Common myeloid progenitor, CD34-positive (primary cell): ENCODE measurements around the gene COMMD2.

Experiments
- CTCF ChIA-PET: fragments of 350-600 bp; sonication (Branson Sonifier 250); formaldehyde crosslinking; loops from one replicate; lab custom pipeline; 2021; ENCODE audit warnings: antibody characterized with exemption; lab: Charles Lee
- POLR2A ChIA-PET: fragments of 350-600 bp; sonication (Branson Sonifier 250); formaldehyde crosslinking; loops from one replicate; lab custom pipeline; 2021; ENCODE audit warnings: antibody characterized with exemption; lab: Charles Lee
- DNase-seq, 3 donors: peaks; one replicate each; pipeline versions ENCODE4 v3.0.0 to v3.0.0-alpha.2; 2013
- H3K27ac ChIP-seq, 2 experiments: 1 replicate in 1 of 2; 2 replicates in 1 of 2; pipeline ENCODE4 v1.7.0; 2013; ENCODE audit warnings: inconsistent platforms in 2 of 2, low read length in 2 of 2, mild to moderate bottlenecking in 2 of 2, low read depth in 1 of 2, moderate library complexity in 1 of 2; ENCODE audit not compliant: severe bottlenecking in 2 of 2, insufficient read depth in 1 of 2, poor library complexity in 1 of 2
- H3K27me3 ChIP-seq, 5 experiments: replicated peaks in 2 of 5; 1 replicate in 3 of 5; 2 replicates in 2 of 5; pipeline versions ENCODE4 v1.6.1 to v1.7.0; 2013; ENCODE audit warnings: low read length in 4 of 5, mild to moderate bottlenecking in 2 of 5, moderate library complexity in 2 of 5, inconsistent platforms in 1 of 5; ENCODE audit not compliant: insufficient read depth in 5 of 5, control insufficient read depth in 4 of 5
- H3K36me3 ChIP-seq, 4 experiments: 1 replicate in 2 of 4; 2 replicates in 2 of 4; pipeline versions ENCODE4 v1.6.1 to v1.7.0; 2013; ENCODE audit warnings: low read length in 3 of 4, control low read depth in 1 of 4, mild to moderate bottlenecking in 1 of 4; ENCODE audit not compliant: control insufficient read depth in 4 of 4, insufficient read depth in 4 of 4
- H3K4me1 ChIP-seq, 4 experiments: 1 replicate in 3 of 4; 2 replicates in 1 of 4; pipeline versions ENCODE4 v1.6.1 to v1.7.1; 2013; ENCODE audit warnings: low read length in 3 of 4, mild to moderate bottlenecking in 3 of 4, control low read depth in 1 of 4, inconsistent platforms in 1 of 4, moderate library complexity in 1 of 4; ENCODE audit not compliant: control insufficient read depth in 4 of 4, insufficient read depth in 4 of 4; ENCODE audit errors: control extremely low read depth in 1 of 4
- H3K4me3 ChIP-seq, 7 experiments: 1 replicate in 4 of 7; 2 replicates in 3 of 7; pipeline versions ENCODE4 v1.5.1 to v1.7.0; 2013; ENCODE audit warnings: mild to moderate bottlenecking in 7 of 7, low read length in 6 of 7, moderate library complexity in 6 of 7, inconsistent platforms in 2 of 7, low read depth in 2 of 7, control low read depth in 1 of 7; ENCODE audit not compliant: insufficient read depth in 4 of 7, control insufficient read depth in 1 of 7; ENCODE audit errors: extremely low read depth in 1 of 7
- H3K9me3 ChIP-seq, 5 experiments: 1 replicate in 4 of 5; 2 replicates in 1 of 5; pipeline versions ENCODE4 v1.6.1 to v1.7.1; 2013; ENCODE audit warnings: low read length in 4 of 5, mild to moderate bottlenecking in 2 of 5, inconsistent platforms in 1 of 5, low read depth in 1 of 5, moderate library complexity in 1 of 5; ENCODE audit not compliant: control insufficient read depth in 4 of 5, insufficient read depth in 2 of 5; ENCODE audit errors: control extremely low read depth in 1 of 5
- WGBS: methylation state at CpG from one replicate; pipeline ENCODE4 v1.1.5; 2013; ENCODE audit not compliant: insufficient coverage; 5-methylcytosine and 5-hydroxymethylcytosine counted together

The COMMD2 gene

GRCh38 chr3:149777414-149778214, 25.3 kb upstream of the COMMD2 start:
- Histone ChIP-seq H3K4me3 (no peak overlapping the region), H3K4me1 (peaks cover 10 to 23% (median 14%) of the 10 kb centered on the region in 4 experiments), H3K36me3 (no peaks in the 10 kb centered on the region), H3K9me3 (no peaks in the 10 kb centered on the region), H3K27ac (no peak overlapping the region), H3K27me3 (no peaks in the 10 kb centered on the region)
- ChIA-PET CTCF (interaction anchor here (0.6 to 4.4 kb wide), 6 partner anchors 9 to 33 kb away, joined by 3 to 22 read pairs (median 7); no protein-coding TSS in a partner anchor), POLR2A (interaction anchor here (0.8 kb wide), 1 partner anchor 11 kb away, joined by 3 read pairs; no protein-coding TSS in a partner anchor)
- 95% methylated on average over 2 of the region's 2 CpGs for WGBS
- DNase-seq = no peak

- DNase-seq = no peak
- ChIA-PET CTCF (interaction anchor here (1.0 to 4.4 kb wide), 7 partner anchors 8 to 263 kb away, joined by 3 to 22 read pairs (median 9); no protein-coding TSS in a partner anchor), POLR2A (no interaction called here)
- Histone ChIP-seq H3K4me3 (no peak overlapping the region), H3K27ac (no peak overlapping the region), H3K9me3 (no peaks in the 10 kb centered on the region), H3K27me3 (no peaks in the 10 kb centered on the region), H3K4me1 (peaks cover 3 to 11% (median 7%) of the 10 kb centered on the region in 4 experiments), H3K36me3 (no peaks in the 10 kb centered on the region)
- 100% methylated on average over 1 of the region's 1 CpG for WGBS
These were observed 23.9 kb upstream of the COMMD2 start for GRCh38 chr3:149776170-149776569.

- POLR2A ChIA-PET = interaction anchor here (0.6 kb wide), 1 partner anchor 8 kb away, joined by 10 read pairs; no protein-coding TSS in a partner anchor
These were observed 20.6 kb upstream of the COMMD2 start for GRCh38 chr3:149772861-149773260.

GRCh38 chr3:149771652-149772271, 19.5 kb upstream of the COMMD2 start:
- WGBS = 63% methylated on average over 7 of the region's 8 CpGs
- H3K27ac ChIP-seq = no peak overlapping the region
- POLR2A ChIA-PET = no interaction called here
- DNase-seq = peak; percentile 46 to 59 (median 46)
- no peaks in the 10 kb centered on the region for H3K27me3 ChIP-seq
- no peaks in the 10 kb centered on the region for H3K9me3 ChIP-seq
- CTCF ChIA-PET = interaction anchor here (0.7 to 12.7 kb wide), 33 partner anchors 8 to 592 kb away, joined by 3 to 125 read pairs (median 4); partner anchors contain the start of genes ANKUB1, COMMD2, RNF13 and WWTR1
- no peaks in the 10 kb centered on the region for H3K4me1 ChIP-seq
- no peak overlapping the region for H3K4me3 ChIP-seq
- H3K36me3 ChIP-seq = no peaks in the 10 kb centered on the region

More at GRCh38 chr3:149772861-149773260, 20.6 kb upstream of the COMMD2 start:
- Histone ChIP-seq H3K9me3 (no peaks in the 10 kb centered on the region), H3K4me1 (no peaks in the 10 kb centered on the region), H3K27ac (no peak overlapping the region), H3K27me3 (no peaks in the 10 kb centered on the region), H3K36me3 (no peaks in the 10 kb centered on the region), H3K4me3 (no peak overlapping the region)
- WGBS = 90% methylated on average over 2 of the region's 2 CpGs
- no peak for DNase-seq
- CTCF ChIA-PET = interaction anchor here (1.0 to 12.7 kb wide), 12 partner anchors 10 to 593 kb away, joined by 3 to 125 read pairs (median 6); partner anchors contain the start of gene RNF13

GRCh38 chr3:149770246-149770645, 18.0 kb upstream of the COMMD2 start:
- no CpG with 5 or more reads among the region's 2 CpGs for whole genome bisulfite sequencing
- Histone ChIP-seq H3K27me3 (no peaks in the 10 kb centered on the region), H3K9me3 (no peaks in the 10 kb centered on the region), H3K4me1 (no peaks in the 10 kb centered on the region), H3K36me3 (no peaks in the 10 kb centered on the region), H3K27ac (no peak overlapping the region), H3K4me3 (no peak overlapping the region)
- no peak for DNase-seq
- POLR2A ChIA-PET = interaction anchor here (0.7 kb wide), 1 partner anchor 35 kb away, joined by 3 read pairs; no protein-coding TSS in a partner anchor
- CTCF ChIA-PET = interaction anchor here (0.6 to 12.7 kb wide), 19 partner anchors 9 to 663 kb away, joined by 3 to 125 read pairs (median 6); partner anchors contain the start of genes ANKUB1, COMMD2 and RNF13

- DNase-seq = no peak
- Histone ChIP-seq H3K4me3 (no peak overlapping the region), H3K9me3 (no peaks in the 10 kb centered on the region), H3K36me3 (no peaks in the 10 kb centered on the region), H3K27ac (no peak overlapping the region), H3K4me1 (no peaks in the 10 kb centered on the region), H3K27me3 (no peaks in the 10 kb centered on the region)
- CTCF ChIA-PET = interaction anchor here (1.1 to 12.7 kb wide), 5 partner anchors 8 to 56 kb away, joined by 3 to 125 read pairs (median 12); partner anchors contain the start of gene COMMD2
- POLR2A ChIA-PET = no interaction called here
- WGBS = 100% methylated on average over 4 of the region's 6 CpGs
These were observed 16.4 kb upstream of the COMMD2 start for GRCh38 chr3:149768704-149769103.
